AG10803 (cell line): ENCODE measurements around the gene REG4.

Experiments
- DNase-seq: peaks from one replicate; pipeline ENCODE4 v3.0.0; 2010; ENCODE audit warnings: low read depth
- H3K4me3 ChIP-seq: 2 replicates; pipeline ENCODE4 v1.5.1; 2011; ENCODE audit warnings: mild to moderate bottlenecking, low read length, control low read depth
- TF ChIP-seq, protein P1 (sequence below): conservative IDR thresholded peaks from 2 replicates; pipeline ENCODE4 v1.5.1; 2011; ENCODE audit warnings: mild to moderate bottlenecking, low read length, control low read depth, inconsistent platforms

REG4 gene

DNA sequence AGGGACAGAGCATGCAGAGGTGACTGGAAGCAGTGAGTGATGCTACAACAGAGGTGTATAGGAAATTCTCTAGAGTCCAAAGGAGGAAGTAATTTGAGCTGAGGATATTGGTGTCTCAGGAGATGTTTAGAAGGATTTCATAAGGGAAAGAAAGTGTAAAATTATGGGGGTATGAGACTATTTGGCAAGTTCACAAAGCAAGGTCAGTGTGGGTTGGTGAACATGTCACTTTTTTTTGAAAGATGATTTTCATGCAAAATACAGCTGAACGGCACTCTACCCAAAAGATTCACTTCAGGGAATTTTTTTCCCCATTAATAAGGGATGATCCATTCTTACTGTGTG, 66.7 kb downstream of the REG4 start:
- TF ChIP-seq, protein P1, sequence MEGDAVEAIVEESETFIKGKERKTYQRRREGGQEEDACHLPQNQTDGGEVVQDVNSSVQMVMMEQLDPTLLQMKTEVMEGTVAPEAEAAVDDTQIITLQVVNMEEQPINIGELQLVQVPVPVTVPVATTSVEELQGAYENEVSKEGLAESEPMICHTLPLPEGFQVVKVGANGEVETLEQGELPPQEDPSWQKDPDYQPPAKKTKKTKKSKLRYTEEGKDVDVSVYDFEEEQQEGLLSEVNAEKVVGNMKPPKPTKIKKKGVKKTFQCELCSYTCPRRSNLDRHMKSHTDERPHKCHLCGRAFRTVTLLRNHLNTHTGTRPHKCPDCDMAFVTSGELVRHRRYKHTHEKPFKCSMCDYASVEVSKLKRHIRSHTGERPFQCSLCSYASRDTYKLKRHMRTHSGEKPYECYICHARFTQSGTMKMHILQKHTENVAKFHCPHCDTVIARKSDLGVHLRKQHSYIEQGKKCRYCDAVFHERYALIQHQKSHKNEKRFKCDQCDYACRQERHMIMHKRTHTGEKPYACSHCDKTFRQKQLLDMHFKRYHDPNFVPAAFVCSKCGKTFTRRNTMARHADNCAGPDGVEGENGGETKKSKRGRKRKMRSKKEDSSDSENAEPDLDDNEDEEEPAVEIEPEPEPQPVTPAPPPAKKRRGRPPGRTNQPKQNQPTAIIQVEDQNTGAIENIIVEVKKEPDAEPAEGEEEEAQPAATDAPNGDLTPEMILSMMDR, result no peak
- DNase-seq, result no peak
- H3K4me3 ChIP-seq, result no peak overlapping the region
